HG02588 (cell line): ENCODE data around the gene WIPF2.

ENCODE experiments used
- ATAC-seq: cut with Tn5 transposase; IDR thresholded peaks from one replicate; pipeline ENCODE4 v1.9.1; 2021; ENCODE audit warnings: mild to moderate bottlenecking, moderate library complexity; ENCODE audit not compliant: unreplicated experiment

Gene WIPF2

GRCh38 chr17:40312131-40312731 is 93.1 kb downstream of the WIPF2 start:
- ATAC-seq, result no peak

GRCh38 chr17:40312893-40313667 is 94.0 kb downstream of the WIPF2 start:
- no peak for ATAC-seq

GRCh38 chr17:40313668-40314583 is 94.8 kb downstream of the WIPF2 start:
- no peak for ATAC-seq

GRCh38 chr17:40314584-40314956 is 95.5 kb downstream of the WIPF2 start:
- no peak for ATAC-seq

GRCh38 chr17:40315206-40315605 is 96.1 kb downstream of the WIPF2 start:
- ATAC-seq, result no peak

GRCh38 chr17:40315678-40316570 is 96.8 kb downstream of the WIPF2 start:
- no peak for ATAC-seq

GRCh38 chr17:40316571-40317344 is 97.7 kb downstream of the WIPF2 start:
- no peak for ATAC-seq

- no peak for ATAC-seq
Observed at GRCh38 chr17:40317345-40317873, 98.3 kb downstream of the WIPF2 start.

GRCh38 chr17:40317880-40318829 is 99.1 kb downstream of the WIPF2 start:
- peak; percentile 51 for ATAC-seq

- no peak for ATAC-seq
Observed at GRCh38 chr17:40318830-40319391, 99.8 kb downstream of the WIPF2 start.

- no peak for ATAC-seq
Observed at GRCh38 chr17:40319651-40320540, 100.8 kb downstream of the WIPF2 start.

GRCh38 chr17:40320756-40321523 is 101.8 kb downstream of the WIPF2 start:
- ATAC-seq, result no peak

- ATAC-seq, result no peak
Observed at GRCh38 chr17:40321524-40321929, 102.4 kb downstream of the WIPF2 start.

GRCh38 chr17:40321961-40322357 is 102.9 kb downstream of the WIPF2 start:
- no peak for ATAC-seq

- ATAC-seq, result peak; percentile 24
Observed at GRCh38 chr17:40322358-40323315, 103.5 kb downstream of the WIPF2 start.
